GM19438 (cell line): ENCODE results near the gene CD164L2.

Experiments
- ATAC-seq: cut with Tn5 transposase; IDR thresholded peaks from one replicate; pipeline ENCODE4 v1.9.1; 2021; ENCODE audit warnings: low read depth; ENCODE audit not compliant: unreplicated experiment

The CD164L2 gene

GRCh38 chr1:27365372-27366112 is 17.6 kb downstream of the CD164L2 start:
- peak; percentile 35 for ATAC-seq

GRCh38 chr1:27364696-27365371 is 18.3 kb downstream of the CD164L2 start:
- ATAC-seq = peak; percentile 8

- ATAC-seq = no peak
Observed at GRCh38 chr1:27363766-27364695, 19.1 kb downstream of the CD164L2 start.

GRCh38 chr1:27361553-27361952 is 21.6 kb downstream of the CD164L2 start:
- ATAC-seq = no peak

- no peak for ATAC-seq
Observed at GRCh38 chr1:27361044-27361402, 22.1 kb downstream of the CD164L2 start.

GRCh38 chr1:27360159-27361043 is 22.7 kb downstream of the CD164L2 start:
- no peak for ATAC-seq

- ATAC-seq = no peak
Observed at GRCh38 chr1:27359822-27360158, 23.3 kb downstream of the CD164L2 start.

- ATAC-seq = no peak
Observed at GRCh38 chr1:27358928-27359313, 24.2 kb downstream of the CD164L2 start.

GRCh38 chr1:27358038-27358927 is 24.9 kb downstream of the CD164L2 start:
- no peak for ATAC-seq

GRCh38 chr1:27357281-27358037 is 25.7 kb downstream of the CD164L2 start:
- no peak for ATAC-seq

- no peak for ATAC-seq
Observed at GRCh38 chr1:27356619-27357280, 26.4 kb downstream of the CD164L2 start.

GRCh38 chr1:27356277-27356618 is 26.9 kb downstream of the CD164L2 start:
- ATAC-seq = no peak

GRCh38 chr1:27355683-27356082 is 27.4 kb downstream of the CD164L2 start:
- ATAC-seq = no peak

- ATAC-seq = no peak
Observed at GRCh38 chr1:27353629-27354028, 29.5 kb downstream of the CD164L2 start.

- no peak for ATAC-seq
Observed at GRCh38 chr1:27353166-27353565, 30.0 kb downstream of the CD164L2 start.

- no peak for ATAC-seq
Observed at GRCh38 chr1:27351541-27352107, 31.5 kb downstream of the CD164L2 start.

GRCh38 chr1:27350663-27351540 is 32.2 kb downstream of the CD164L2 start:
- no peak for ATAC-seq
